PC-9 (cell line): ENCODE results near the gene PRIM1.

Source experiments
- EZH2 ChIP-seq: fragments of 200-600 bp; sonication (generic); IDR thresholded peaks from 2 replicates; pipeline ENCODE4 v1.8.0; 2017; ENCODE audit warnings: antibody characterized with exemption, low read depth
- TF ChIP-seq, protein P1 (sequence below): fragments of 200-600 bp; sonication (generic); conservative IDR thresholded peaks from 2 replicates; pipeline ENCODE4 v1.6.1; 2017; ENCODE audit warnings: mixed run types, antibody characterized with exemption, mild to moderate bottlenecking, moderate library complexity

- TF ChIP-seq EZH2, result no peak
- TF ChIP-seq, protein P1, sequence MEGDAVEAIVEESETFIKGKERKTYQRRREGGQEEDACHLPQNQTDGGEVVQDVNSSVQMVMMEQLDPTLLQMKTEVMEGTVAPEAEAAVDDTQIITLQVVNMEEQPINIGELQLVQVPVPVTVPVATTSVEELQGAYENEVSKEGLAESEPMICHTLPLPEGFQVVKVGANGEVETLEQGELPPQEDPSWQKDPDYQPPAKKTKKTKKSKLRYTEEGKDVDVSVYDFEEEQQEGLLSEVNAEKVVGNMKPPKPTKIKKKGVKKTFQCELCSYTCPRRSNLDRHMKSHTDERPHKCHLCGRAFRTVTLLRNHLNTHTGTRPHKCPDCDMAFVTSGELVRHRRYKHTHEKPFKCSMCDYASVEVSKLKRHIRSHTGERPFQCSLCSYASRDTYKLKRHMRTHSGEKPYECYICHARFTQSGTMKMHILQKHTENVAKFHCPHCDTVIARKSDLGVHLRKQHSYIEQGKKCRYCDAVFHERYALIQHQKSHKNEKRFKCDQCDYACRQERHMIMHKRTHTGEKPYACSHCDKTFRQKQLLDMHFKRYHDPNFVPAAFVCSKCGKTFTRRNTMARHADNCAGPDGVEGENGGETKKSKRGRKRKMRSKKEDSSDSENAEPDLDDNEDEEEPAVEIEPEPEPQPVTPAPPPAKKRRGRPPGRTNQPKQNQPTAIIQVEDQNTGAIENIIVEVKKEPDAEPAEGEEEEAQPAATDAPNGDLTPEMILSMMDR, result no peak
These were observed 23.8 kb downstream of the PRIM1 start for GRCh38 chr12:56728139-56728861.
